ENCODE data around the gene IL20RA.

The IL20RA gene

GRCh38 chr6:136971609-136972008 lies 73.2 kb downstream of the IL20RA start:
- TF ChIP-seq, protein P1, sequence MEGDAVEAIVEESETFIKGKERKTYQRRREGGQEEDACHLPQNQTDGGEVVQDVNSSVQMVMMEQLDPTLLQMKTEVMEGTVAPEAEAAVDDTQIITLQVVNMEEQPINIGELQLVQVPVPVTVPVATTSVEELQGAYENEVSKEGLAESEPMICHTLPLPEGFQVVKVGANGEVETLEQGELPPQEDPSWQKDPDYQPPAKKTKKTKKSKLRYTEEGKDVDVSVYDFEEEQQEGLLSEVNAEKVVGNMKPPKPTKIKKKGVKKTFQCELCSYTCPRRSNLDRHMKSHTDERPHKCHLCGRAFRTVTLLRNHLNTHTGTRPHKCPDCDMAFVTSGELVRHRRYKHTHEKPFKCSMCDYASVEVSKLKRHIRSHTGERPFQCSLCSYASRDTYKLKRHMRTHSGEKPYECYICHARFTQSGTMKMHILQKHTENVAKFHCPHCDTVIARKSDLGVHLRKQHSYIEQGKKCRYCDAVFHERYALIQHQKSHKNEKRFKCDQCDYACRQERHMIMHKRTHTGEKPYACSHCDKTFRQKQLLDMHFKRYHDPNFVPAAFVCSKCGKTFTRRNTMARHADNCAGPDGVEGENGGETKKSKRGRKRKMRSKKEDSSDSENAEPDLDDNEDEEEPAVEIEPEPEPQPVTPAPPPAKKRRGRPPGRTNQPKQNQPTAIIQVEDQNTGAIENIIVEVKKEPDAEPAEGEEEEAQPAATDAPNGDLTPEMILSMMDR (IDR thresholded peaks at IDR 0.05; ENCODE audit: low read depth, low read length, missing control alignments): no peak
- no peaks in the 10 kb centered on the region for H3K36me3 ChIP-seq (replicated peaks)
- H3K27ac ChIP-seq: no peak overlapping the region
- H3K4me3 ChIP-seq (ENCODE audit: low read depth, low read length): no peak overlapping the region
- H3K27me3 ChIP-seq (replicated peaks): no peaks in the 10 kb centered on the region
- no peak for DNase-seq
- in situ Hi-C loops (cut with HindIII; ENCODE audit: low pct_ligation_motif_present, low sequenced_read_pairs): no loop called here

- TF ChIP-seq, protein P1 (IDR thresholded peaks at IDR 0.05; ENCODE audit: low read depth, low read length, missing control alignments): no peak
- no peak for DNase-seq
- in situ Hi-C loops (cut with HindIII; ENCODE audit: low pct_ligation_motif_present, low sequenced_read_pairs): no loop called here
- Histone ChIP-seq H3K4me3 (ENCODE audit: low read depth, low read length) (no peak overlapping the region), H3K27ac (no peak overlapping the region), H3K27me3 (replicated peaks) (no peaks in the 10 kb centered on the region), H3K36me3 (replicated peaks) (no peaks in the 10 kb centered on the region)
Measured at GRCh38 chr6:136969930-136970329, 74.8 kb downstream of the IL20RA start.

DNA sequence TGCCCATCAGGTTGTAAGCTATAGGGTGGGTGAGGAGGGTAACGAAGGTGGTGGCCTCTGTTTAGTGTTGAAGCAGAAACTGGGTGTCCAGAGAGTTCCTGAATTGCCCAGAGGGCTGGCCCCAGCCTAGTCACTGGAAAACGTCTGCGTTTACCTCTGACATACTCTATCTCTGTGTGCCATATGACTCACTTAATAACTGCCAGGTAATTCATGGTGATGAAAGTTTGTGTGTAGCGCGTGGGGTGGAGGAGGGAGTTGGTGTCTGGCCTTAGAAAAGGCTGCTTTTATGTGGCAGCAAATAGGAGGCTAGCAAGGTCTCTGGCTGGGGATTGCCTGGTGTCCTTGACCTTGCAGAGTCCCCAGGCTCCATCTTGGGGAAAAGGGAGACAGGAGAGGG lies 75.3 kb downstream of the IL20RA start:
- no peak overlapping the region for H3K4me3 ChIP-seq (ENCODE audit: low read depth, low read length)
- H3K27ac ChIP-seq: no peak overlapping the region
- no peaks in the 10 kb centered on the region for H3K27me3 ChIP-seq (replicated peaks)
- no peaks in the 10 kb centered on the region for H3K36me3 ChIP-seq (replicated peaks)
- TF ChIP-seq, protein P1 (IDR thresholded peaks at IDR 0.05; ENCODE audit: low read depth, low read length, missing control alignments): no peak
- DNase-seq: no peak
- in situ Hi-C loops (cut with HindIII; ENCODE audit: low pct_ligation_motif_present, low sequenced_read_pairs): no loop called here

DNA sequence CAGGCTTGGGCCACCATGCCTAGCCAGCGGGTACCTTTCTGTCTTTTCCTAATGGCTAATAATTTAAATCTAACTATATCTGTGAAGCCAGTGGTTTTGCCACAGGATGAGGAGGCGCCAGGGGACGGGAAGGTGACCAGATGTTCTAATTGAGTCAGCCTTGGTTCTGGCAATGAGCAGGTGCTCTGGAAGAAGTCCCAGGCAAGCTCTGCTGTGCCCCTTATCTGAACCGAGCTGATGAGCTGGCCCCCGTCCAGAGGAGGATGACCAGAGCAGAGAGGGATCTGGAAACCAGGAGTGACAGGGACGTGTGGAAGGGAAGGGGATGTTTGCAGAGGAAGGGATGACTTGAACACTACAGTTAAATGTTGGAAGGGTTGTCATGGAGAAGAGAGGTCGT lies 75.9 kb downstream of the IL20RA start:
- H3K4me3 ChIP-seq (ENCODE audit: low read depth, low read length): no peak overlapping the region
- no peak overlapping the region for H3K27ac ChIP-seq
- TF ChIP-seq, protein P1 (IDR thresholded peaks at IDR 0.05; ENCODE audit: low read depth, low read length, missing control alignments): no peak
- DNase-seq: no peak
- no peaks in the 10 kb centered on the region for H3K27me3 ChIP-seq (replicated peaks)
- no peaks in the 10 kb centered on the region for H3K36me3 ChIP-seq (replicated peaks)
- in situ Hi-C loops (cut with HindIII; ENCODE audit: low pct_ligation_motif_present, low sequenced_read_pairs): no loop called here

DNA sequence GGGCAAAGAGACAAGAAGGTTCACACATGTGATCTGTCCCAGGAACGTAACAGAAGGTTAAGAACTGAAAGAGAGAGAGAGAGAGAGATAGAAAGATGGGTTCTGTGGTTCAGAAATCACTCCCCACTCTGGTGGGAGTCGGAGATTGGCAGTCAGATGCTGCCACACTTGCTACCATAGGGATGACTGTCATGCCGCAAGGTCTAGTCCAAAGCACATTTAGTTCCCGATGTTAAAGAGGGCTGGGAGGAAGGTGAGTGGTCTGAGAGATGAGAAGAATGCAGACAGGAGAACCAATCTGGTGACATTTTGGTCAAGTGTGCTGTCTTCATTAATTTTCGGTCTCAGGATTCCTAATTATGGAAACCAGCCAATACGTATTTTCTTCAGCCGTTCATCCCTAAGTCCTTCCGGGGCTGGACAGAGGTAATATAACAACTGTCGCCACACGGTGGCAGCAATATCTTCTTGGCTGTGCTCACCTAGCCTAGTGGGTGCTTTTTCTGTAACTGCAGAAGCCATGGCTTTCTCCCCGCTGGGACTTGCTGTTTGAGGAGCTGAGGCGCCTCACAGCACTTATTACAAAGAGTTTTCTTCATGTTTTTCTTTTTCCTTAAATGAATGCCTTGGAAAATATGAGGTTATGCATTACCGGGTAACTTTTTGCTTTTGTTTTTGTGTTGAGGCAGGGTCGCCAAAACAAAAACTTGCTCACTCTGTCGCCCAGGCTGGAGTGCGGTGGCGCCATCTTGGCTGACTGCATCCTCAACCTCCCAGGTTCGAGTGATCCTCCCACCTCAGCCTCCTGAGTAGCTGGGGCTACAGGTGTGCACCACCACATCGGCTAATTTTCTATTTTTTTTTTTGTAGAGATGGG lies 76.7 kb downstream of the IL20RA start:
- Histone ChIP-seq H3K36me3 (replicated peaks) (no peaks in the 10 kb centered on the region), H3K4me3 (ENCODE audit: low read depth, low read length) (no peak overlapping the region), H3K27ac (no peak overlapping the region), H3K27me3 (replicated peaks) (no peaks in the 10 kb centered on the region)
- DNase-seq: peak; percentile 63
- in situ Hi-C loops (cut with HindIII; ENCODE audit: low pct_ligation_motif_present, low sequenced_read_pairs): no loop called here
- TF ChIP-seq, protein P1 (IDR thresholded peaks at IDR 0.05; ENCODE audit: low read depth, low read length, missing control alignments): peak; percentile 79

Measured in brain microvascular endothelial cell (primary cell).